GM12873 (cell line): Measurements from ENCODE around the gene PTP4A1.

Experiments
- TF ChIP-seq, protein P1 (sequence below): IDR thresholded peaks from 2 replicates; pipeline ENCODE4 v1.5.1; 2012; ENCODE audit warnings: low read depth, mild to moderate bottlenecking, moderate library complexity, low read length, control low read depth; ENCODE audit not compliant: insufficient read depth; ENCODE audit errors: missing control alignments

The PTP4A1 gene

GRCh38 chr6:63556369-63556768 is 15.9 kb upstream of the PTP4A1 start:
- TF ChIP-seq, protein P1, sequence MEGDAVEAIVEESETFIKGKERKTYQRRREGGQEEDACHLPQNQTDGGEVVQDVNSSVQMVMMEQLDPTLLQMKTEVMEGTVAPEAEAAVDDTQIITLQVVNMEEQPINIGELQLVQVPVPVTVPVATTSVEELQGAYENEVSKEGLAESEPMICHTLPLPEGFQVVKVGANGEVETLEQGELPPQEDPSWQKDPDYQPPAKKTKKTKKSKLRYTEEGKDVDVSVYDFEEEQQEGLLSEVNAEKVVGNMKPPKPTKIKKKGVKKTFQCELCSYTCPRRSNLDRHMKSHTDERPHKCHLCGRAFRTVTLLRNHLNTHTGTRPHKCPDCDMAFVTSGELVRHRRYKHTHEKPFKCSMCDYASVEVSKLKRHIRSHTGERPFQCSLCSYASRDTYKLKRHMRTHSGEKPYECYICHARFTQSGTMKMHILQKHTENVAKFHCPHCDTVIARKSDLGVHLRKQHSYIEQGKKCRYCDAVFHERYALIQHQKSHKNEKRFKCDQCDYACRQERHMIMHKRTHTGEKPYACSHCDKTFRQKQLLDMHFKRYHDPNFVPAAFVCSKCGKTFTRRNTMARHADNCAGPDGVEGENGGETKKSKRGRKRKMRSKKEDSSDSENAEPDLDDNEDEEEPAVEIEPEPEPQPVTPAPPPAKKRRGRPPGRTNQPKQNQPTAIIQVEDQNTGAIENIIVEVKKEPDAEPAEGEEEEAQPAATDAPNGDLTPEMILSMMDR = no peak

DNA sequence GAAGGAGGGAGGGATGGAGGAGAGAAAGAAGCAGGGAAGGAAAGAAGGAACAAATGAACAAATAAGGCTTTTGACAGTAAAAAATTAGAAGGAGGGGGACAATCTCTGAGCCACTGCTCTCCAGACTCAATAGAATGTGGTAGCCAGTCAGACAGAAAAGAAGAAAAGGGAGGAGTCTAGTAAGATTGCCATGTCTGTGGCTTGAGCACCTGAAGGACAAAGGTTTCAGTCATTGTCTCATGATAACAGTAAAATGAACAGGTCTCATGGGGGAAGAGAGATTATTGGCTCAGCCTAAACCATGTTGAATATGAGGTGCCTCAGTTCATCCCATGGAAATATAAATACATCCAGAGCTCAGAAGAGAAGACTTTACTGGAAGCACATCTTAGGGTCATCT is 14.0 kb upstream of the PTP4A1 start:
- TF ChIP-seq, protein P1 = no peak

DNA sequence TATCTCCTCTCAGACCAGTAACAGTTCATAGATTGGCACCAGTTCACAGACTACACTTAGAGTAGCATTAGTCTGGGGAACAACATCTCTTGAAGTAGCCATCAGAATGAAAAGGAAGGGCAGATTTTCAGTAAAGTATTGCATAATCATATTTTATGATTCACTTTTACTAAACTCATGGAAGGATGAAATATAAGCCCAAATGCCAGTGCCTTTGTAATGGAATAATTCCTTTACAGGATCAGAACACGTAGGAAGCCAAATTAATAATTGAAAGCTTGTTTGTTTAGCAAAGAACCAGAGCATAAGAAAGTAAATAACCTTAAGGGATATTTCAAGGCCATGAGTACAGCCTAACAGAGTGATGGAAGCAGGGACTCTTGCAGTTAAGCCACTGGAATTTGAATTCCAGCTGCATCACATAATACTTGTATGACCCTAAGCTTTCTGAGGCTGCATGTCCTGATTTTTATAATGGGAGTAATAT is 11.4 kb upstream of the PTP4A1 start:
- TF ChIP-seq, protein P1 = no peak

DNA sequence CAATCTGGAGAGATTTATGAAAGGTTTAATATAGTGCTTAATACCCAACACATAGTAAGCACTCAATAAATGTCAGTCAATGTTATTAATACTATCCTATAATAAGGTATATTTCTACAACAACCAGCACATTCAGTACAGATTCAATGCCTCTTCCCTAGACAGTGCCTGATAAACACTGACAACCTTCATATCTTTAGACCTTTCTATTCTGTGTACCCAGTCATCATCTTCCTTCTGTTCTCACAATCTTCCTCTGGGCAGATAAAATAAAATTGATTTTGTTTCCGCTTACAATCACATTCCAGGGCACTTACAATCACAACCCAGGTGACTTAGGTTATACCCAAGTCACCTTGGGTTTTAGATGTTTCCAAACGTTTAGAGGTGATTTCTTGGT is 11.0 kb upstream of the PTP4A1 start:
- TF ChIP-seq, protein P1 = no peak

GRCh38 chr6:63563235-63563634 is 9.0 kb upstream of the PTP4A1 start:
- TF ChIP-seq, protein P1 = no peak

GRCh38 chr6:63565058-63565726 is 7.1 kb upstream of the PTP4A1 start:
- TF ChIP-seq, protein P1 = no peak

DNA sequence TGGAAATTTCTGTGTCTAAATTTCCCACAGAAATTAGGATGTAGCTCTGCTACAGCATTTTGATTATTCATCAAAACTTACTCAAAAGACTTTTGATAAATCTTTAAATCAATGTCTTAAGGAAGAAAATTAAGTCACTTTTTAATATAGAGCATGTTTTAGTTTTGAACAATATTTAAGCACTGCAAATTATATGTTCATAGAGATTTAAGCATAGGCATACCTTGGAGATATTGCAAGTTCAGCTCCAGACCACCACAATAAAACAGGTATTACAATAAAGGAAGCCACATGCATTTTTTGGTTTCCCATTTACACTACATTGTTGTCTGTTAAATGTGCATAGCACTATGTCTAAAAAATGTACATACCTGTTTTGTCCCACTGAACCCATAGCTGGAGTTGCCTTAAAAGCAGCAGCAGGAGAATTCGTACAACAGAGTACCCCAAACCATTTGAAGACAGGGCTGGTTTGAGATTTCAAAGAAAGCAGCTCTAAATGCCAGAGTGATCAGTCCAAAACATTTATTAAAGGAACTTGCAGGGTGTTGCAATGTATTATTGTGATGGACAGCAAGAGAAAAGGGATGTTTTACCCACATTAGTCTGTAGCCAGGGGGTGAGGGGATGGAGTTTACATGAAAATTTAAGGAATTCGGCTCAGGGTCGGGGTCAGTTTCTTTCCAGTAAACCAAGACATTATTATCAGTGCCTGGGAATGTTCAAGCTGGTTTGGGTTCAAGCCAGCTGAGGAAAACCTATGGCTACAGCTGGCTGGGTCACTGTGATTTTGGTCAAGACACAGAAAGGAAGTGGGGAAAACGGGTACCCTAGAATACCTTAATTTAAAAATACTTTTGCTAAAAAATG is 6.3 kb upstream of the PTP4A1 start:
- TF ChIP-seq, protein P1 = no peak
